AG10803 (cell line): ENCODE measurements around the gene RANBP17.
A peak's percentile ranks its signal among the peaks of the same experiment; 100 is the strongest.

Experiments
- DNase-seq: peaks from one replicate; pipeline ENCODE4 v3.0.0; 2010; ENCODE audit warnings: low read depth
- H3K4me3 ChIP-seq: 2 replicates; pipeline ENCODE4 v1.5.1; 2011; ENCODE audit warnings: mild to moderate bottlenecking, low read length, control low read depth
- CTCF ChIP-seq: conservative IDR thresholded peaks from 2 replicates; pipeline ENCODE4 v1.5.1; 2011; ENCODE audit warnings: mild to moderate bottlenecking, low read length, control low read depth, inconsistent platforms

RANBP17 gene

DNA sequence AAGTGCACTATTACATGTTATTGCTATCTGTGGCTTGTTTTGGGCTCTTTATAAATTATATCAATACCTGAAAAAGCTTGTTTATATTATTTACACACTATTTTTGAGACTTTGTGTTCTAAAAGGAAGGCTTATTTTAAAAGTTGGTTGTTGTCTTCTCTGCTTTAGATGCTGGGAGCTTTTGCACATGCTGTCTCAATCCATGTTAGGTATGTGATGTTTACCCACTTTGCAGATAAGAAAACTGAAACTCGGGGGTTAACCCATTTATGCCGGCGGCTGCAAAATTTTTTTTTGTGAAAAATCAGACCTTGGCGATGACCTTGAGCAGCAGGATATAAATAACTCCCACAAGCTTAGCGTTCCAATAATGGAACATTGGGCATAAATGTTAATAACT lies 212.9 kb downstream of the RANBP17 start:
- TF ChIP-seq CTCF = no peak
- DNase-seq = no peak
- H3K4me3 ChIP-seq = no peak overlapping the region

DNA sequence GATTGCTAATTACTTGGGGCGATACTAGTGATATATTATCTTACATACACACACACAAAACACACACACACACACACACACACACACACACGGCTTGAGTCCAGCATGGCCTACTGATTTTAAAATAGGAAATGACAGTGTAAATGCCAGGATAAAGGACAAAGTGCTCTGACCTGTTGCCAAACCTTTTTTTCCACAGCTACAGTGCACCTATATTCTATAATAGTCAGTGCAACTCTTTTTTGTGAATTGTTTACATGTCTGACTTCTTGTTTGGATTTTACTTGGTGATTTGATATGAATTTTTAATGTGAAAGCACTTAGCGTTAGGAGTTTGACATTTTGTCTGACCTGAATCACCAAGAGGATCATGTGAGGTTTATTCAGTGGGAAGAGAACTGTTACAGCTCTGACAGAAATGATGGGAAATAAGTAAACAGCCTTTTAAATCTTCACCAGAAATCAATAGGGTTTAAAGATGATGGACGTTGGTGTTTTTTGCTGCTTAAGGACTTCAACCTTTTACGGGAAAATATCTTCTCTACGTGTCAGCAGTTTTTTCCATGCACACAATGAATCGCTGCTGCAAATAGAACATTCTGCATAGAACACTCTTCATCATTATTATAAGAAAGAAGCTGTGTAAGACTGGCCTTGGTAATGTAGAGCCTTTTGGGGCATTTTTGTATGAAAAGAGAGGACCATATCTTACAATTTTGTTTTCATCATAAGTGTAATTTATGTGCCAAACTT lies 218.5 kb downstream of the RANBP17 start:
- TF ChIP-seq CTCF = no peak
- no peak overlapping the region for H3K4me3 ChIP-seq
- no peak for DNase-seq

- no peak overlapping the region for H3K4me3 ChIP-seq
- DNase-seq = no peak
Measured at GRCh38 chr5:171081319-171081718, 219.5 kb downstream of the RANBP17 start.

GRCh38 chr5:171092194-171092593 lies 230.4 kb downstream of the RANBP17 start:
- H3K4me3 ChIP-seq = no peak overlapping the region
- TF ChIP-seq CTCF = no peak
- peak; percentile 15 for DNase-seq

More at GRCh38 chr5:171081319-171081718, 219.5 kb downstream of the RANBP17 start:
- no peak for TF ChIP-seq CTCF

DNA sequence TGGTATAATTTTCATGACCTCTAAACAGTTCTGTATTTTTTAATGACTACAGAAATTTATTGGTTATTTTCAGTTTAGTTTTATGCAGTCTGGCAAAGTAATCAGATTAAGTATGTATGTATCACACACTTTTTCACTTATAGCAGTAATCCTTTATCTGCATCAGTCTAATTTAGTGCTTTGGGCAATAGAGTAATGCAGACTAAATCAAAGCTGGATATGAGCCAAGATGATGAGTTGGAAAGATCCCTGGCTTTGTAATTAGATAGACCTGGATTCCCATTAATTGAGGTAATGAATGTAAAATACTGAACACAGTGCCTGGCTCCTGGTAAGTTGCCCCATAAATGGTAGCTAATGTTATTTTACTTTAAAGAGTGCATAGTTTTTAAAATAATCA lies 231.8 kb downstream of the RANBP17 start:
- H3K4me3 ChIP-seq = no peak overlapping the region
- TF ChIP-seq CTCF = no peak
- no peak for DNase-seq

DNA sequence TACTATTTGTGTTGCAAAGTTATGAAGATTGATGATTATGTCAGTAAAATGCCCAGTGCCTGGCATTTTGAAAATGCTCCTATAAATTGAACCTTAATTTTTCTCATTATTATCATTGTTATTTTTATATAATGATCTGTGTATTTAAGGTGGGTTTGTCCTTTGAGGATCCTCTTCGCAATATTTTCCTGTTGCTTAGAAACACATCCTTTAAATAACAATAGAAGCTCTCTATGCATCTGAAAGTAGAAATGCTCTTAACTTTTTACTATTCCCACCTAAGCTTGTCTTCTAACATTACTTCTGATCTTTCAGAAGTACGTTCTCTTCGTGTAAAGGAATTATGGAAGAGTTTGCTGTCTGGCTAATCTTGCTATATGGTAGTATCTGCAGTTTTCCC lies 232.5 kb downstream of the RANBP17 start:
- no peak overlapping the region for H3K4me3 ChIP-seq
- no peak for DNase-seq
- no peak for TF ChIP-seq CTCF

- H3K4me3 ChIP-seq = no peak overlapping the region
- DNase-seq = no peak
- no peak for TF ChIP-seq CTCF
Measured at GRCh38 chr5:171102877-171103610, 241.2 kb downstream of the RANBP17 start.
